Choroid plexus epithelial cell (primary cell): ENCODE data around the gene AKAP7.

ENCODE experiments used
- DNase-seq: peaks from one replicate; pipeline ENCODE4 v3.0.0-alpha.2; 2010; ENCODE audit warnings: low read depth
- H3K4me3 ChIP-seq: 2 replicates; pipeline ENCODE4 v1.5.1; 2011; ENCODE audit warnings: low read depth, mild to moderate bottlenecking, control low read depth, low read length, moderate library complexity
- TF ChIP-seq, protein P1 (sequence below): conservative IDR thresholded peaks from 2 replicates; pipeline ENCODE4 v1.5.1; 2011; ENCODE audit warnings: low read depth, mild to moderate bottlenecking, control low read depth, inconsistent platforms, low read length, moderate library complexity

The AKAP7 gene

DNA sequence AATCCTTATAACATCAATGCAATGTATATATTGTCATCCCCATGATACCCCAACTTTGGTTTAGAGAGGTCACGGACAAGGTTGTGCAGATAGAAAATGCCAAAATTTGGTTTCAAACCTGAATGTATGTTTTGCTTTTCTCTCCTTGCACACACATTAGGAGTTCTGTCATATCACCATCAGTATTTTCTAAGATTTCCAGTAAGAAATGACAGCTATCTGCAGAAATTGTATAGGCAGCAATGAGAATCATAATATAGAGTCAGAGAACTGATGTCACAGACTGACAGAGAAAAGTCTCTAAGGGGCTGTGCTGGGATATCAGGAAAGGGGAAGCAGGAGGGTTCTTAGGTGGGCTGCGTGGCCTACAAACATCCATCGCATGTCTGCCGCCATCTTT lies 140.0 kb downstream of the AKAP7 start:
- TF ChIP-seq, protein P1, sequence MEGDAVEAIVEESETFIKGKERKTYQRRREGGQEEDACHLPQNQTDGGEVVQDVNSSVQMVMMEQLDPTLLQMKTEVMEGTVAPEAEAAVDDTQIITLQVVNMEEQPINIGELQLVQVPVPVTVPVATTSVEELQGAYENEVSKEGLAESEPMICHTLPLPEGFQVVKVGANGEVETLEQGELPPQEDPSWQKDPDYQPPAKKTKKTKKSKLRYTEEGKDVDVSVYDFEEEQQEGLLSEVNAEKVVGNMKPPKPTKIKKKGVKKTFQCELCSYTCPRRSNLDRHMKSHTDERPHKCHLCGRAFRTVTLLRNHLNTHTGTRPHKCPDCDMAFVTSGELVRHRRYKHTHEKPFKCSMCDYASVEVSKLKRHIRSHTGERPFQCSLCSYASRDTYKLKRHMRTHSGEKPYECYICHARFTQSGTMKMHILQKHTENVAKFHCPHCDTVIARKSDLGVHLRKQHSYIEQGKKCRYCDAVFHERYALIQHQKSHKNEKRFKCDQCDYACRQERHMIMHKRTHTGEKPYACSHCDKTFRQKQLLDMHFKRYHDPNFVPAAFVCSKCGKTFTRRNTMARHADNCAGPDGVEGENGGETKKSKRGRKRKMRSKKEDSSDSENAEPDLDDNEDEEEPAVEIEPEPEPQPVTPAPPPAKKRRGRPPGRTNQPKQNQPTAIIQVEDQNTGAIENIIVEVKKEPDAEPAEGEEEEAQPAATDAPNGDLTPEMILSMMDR = no peak
- DNase-seq = no peak
- H3K4me3 ChIP-seq = no peak overlapping the region

- H3K4me3 ChIP-seq = no peak overlapping the region
- TF ChIP-seq, protein P1 = no peak
- DNase-seq = no peak
Observed at GRCh38 chr6:131277591-131277990, 142.3 kb downstream of the AKAP7 start.

- TF ChIP-seq, protein P1 = peak; percentile 5
- peak; percentile 77 for DNase-seq
- no peak overlapping the region for H3K4me3 ChIP-seq
Observed at GRCh38 chr6:131281471-131282270, 146.4 kb downstream of the AKAP7 start.

GRCh38 chr6:131282365-131282764 lies 147.1 kb downstream of the AKAP7 start:
- H3K4me3 ChIP-seq = no peak overlapping the region
- no peak for DNase-seq
- TF ChIP-seq, protein P1 = no peak

- no peak for DNase-seq
- TF ChIP-seq, protein P1 = no peak
- H3K4me3 ChIP-seq = no peak overlapping the region
Observed at GRCh38 chr6:131283466-131284175, 148.4 kb downstream of the AKAP7 start.

DNA sequence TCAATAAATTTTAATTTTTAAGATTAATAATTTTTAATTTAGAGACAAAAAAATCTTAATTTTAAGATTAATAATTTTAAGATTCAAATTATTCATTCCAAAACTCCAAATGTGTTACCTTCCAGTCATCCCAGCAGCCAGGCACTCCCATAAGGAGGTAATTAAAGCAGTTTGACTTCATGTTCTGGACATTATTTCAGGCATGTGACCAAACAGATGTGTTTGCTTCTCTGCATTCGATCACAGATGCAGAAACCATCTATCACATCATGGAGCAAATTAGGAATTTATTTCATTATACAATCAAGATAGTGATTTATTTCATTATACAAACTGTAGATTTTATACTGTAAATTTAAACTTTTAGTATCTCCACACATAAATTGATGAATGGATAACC lies 150.3 kb downstream of the AKAP7 start:
- DNase-seq = no peak
- TF ChIP-seq, protein P1 = no peak
- no peak overlapping the region for H3K4me3 ChIP-seq
